Activated CD8-positive, alpha-beta T cell treated with anti-CD3 and anti-CD28 coated beads, Interleukin-2, amount 10 ng/mL, durations not matched to agents 7 days and 5 days (primary cell): ENCODE results near the gene ABHD6. TPM values are rescaled to one million over a fixed set of nuclear protein-coding genes. Genes with fewer than 3 reads are reported as not detected.
"Not testable (repeated sequence)": the region's sequence is repeated elsewhere in the genome, so short reads cannot be mapped to it uniquely, and the experiment has no call there.

Experiments
- ATAC-seq: fragments of 150-1000 bp; cut with Tn5 transposase; one replicate; pipeline ENCODE4 v1.10.0; 2021; ENCODE audit warnings: moderate library complexity
- CTCF ChIA-PET: fragments of 350-600 bp; sonication (Branson Sonifier 250); formaldehyde crosslinking; loops from one replicate; lab custom pipeline; 2021; ENCODE audit warnings: antibody characterized with exemption; lab: Charles Lee
- POLR2A ChIA-PET: fragments of 350-600 bp; sonication (Branson Sonifier 250); formaldehyde crosslinking; loops from one replicate; lab custom pipeline; 2021; ENCODE audit warnings: antibody characterized with exemption; lab: Charles Lee
- DNase-seq: peaks from one replicate; pipeline ENCODE4 v3.0.0-alpha.2; 2020
- H3K27ac Mint-ChIP-seq: one replicate; pipeline ENCODE4 v1.8.0; 2021; ENCODE audit warnings: mild to moderate bottlenecking, mixed read lengths
- H3K27me3 Mint-ChIP-seq: one replicate; pipeline ENCODE4 v1.8.0; 2021; ENCODE audit warnings: low read depth, mixed read lengths
- H3K36me3 Mint-ChIP-seq: one replicate; pipeline ENCODE4 v1.8.0; 2021; ENCODE audit warnings: low read depth, mixed read lengths
- H3K4me1 Mint-ChIP-seq: one replicate; pipeline ENCODE4 v1.8.0; 2021; ENCODE audit warnings: low read depth, mixed read lengths
- H3K4me3 Mint-ChIP-seq: one replicate; pipeline ENCODE4 v1.8.0; 2021; ENCODE audit warnings: mild to moderate bottlenecking, mixed read lengths
- H3K9me3 Mint-ChIP-seq: one replicate; pipeline ENCODE4 v1.8.0; 2022; ENCODE audit warnings: mixed read lengths; ENCODE audit not compliant: insufficient read depth
- total RNA-seq, 2 experiments: library from RNA; stranded (reverse); gene quantifications; one replicate each; pipeline ENCODE4 v1.2.3, GENCODE V29; 2021

ABHD6 gene
- total RNA-seq, 2 experiments from 2014 or later = 4.0 to 4.4 TPM

- Mint-ChIP-seq H3K27me3 (no peaks in the 10 kb centered on the region), H3K4me3 (no peak overlapping the region), H3K36me3 (peaks cover 27% of the 10 kb centered on the region), H3K4me1 (peaks cover 46% of the 10 kb centered on the region), H3K9me3 (no peaks in the 10 kb centered on the region), H3K27ac (no peak overlapping the region)
- ATAC-seq = no peak
- POLR2A ChIA-PET = interaction anchor here (0.7 to 5.7 kb wide), 6 partner anchors 8 to 155 kb away, joined by 3 to 42 read pairs (median 3); no protein-coding TSS in a partner anchor
- CTCF ChIA-PET = interaction anchor here (0.9 to 6.5 kb wide), 7 partner anchors 8 to 97 kb away, joined by 3 to 55 read pairs (median 4); partner anchors contain the start of genes HTD2 and RPP14
- DNase-seq = no peak
These were observed 98.7 kb downstream of the ABHD6 start for GRCh38 chr3:58336135-58336882.

GRCh38 chr3:58337190-58337589, 99.6 kb downstream of the ABHD6 start:
- Mint-ChIP-seq H3K27me3 (no peaks in the 10 kb centered on the region), H3K27ac (no peak overlapping the region), H3K36me3 (peaks cover 30% of the 10 kb centered on the region), H3K4me3 (no peak overlapping the region), H3K9me3 (no peaks in the 10 kb centered on the region), H3K4me1 (peaks cover 42% of the 10 kb centered on the region)
- DNase-seq = no peak
- ChIA-PET POLR2A (interaction anchor here (0.7 to 5.7 kb wide), 2 partner anchors 13 to 30 kb away, joined by 3 to 42 read pairs; no protein-coding TSS in a partner anchor), CTCF (interaction anchor here (1.0 to 6.5 kb wide), 4 partner anchors 9 to 78 kb away, joined by 4 to 55 read pairs (median 28); partner anchors contain the start of genes HTD2 and RPP14)
- ATAC-seq = no peak

- ChIA-PET CTCF (interaction anchor here (1.0 to 3.1 kb wide), 2 partner anchors 12 to 246 kb away, joined by 3 to 13 read pairs; no protein-coding TSS in a partner anchor), POLR2A (interaction anchor here (0.6 kb wide), 1 partner anchor 273 kb away, joined by 3 read pairs; no protein-coding TSS in a partner anchor)
- DNase-seq, H3K27ac Mint-ChIP-seq, H3K27me3 Mint-ChIP-seq, H3K9me3 Mint-ChIP-seq, ATAC-seq, H3K4me3 Mint-ChIP-seq: not testable (repeated sequence)
- peaks cover 34% of the 10 kb centered on the region for H3K4me1 Mint-ChIP-seq
- peaks cover 38% of the 10 kb centered on the region for H3K36me3 Mint-ChIP-seq
These were observed 101.6 kb downstream of the ABHD6 start for GRCh38 chr3:58339146-58339545.

- Mint-ChIP-seq H3K27me3 (no peaks in the 10 kb centered on the region), H3K36me3 (peaks cover 34% of the 10 kb centered on the region), H3K4me3 (no peak overlapping the region), H3K9me3 (no peaks in the 10 kb centered on the region), H3K4me1 (peaks cover 21% of the 10 kb centered on the region), H3K27ac (peak overlapping the region; percentile 12)
- DNase-seq (no peak), ATAC-seq (no peak)
- ChIA-PET CTCF (interaction anchor here (1.1 to 3.1 kb wide), 3 partner anchors 10 to 34 kb away, joined by 3 to 13 read pairs (median 5); no protein-coding TSS in a partner anchor), POLR2A (interaction anchor here (0.6 to 1.2 kb wide), 2 partner anchors 9 to 35 kb away, joined by 3 to 5 read pairs; partner anchors contain the start of genes HTD2 and RPP14)
These were observed 103.1 kb downstream of the ABHD6 start for GRCh38 chr3:58340594-58341244.

- Mint-ChIP-seq H3K36me3 (peaks cover 34% of the 10 kb centered on the region), H3K4me1 (peaks cover 22% of the 10 kb centered on the region), H3K27ac (peak overlapping the region; percentile 39), H3K27me3 (no peaks in the 10 kb centered on the region), H3K4me3 (no peak overlapping the region), H3K9me3 (no peaks in the 10 kb centered on the region)
- no peak for ATAC-seq
- ChIA-PET POLR2A (interaction anchor here (1.2 kb wide), 1 partner anchor 8 kb away, joined by 5 read pairs; no protein-coding TSS in a partner anchor), CTCF (interaction anchor here (1.1 to 3.1 kb wide), 3 partner anchors 10 to 34 kb away, joined by 3 to 13 read pairs (median 5); no protein-coding TSS in a partner anchor)
- DNase-seq = no peak
These were observed 103.8 kb downstream of the ABHD6 start for GRCh38 chr3:58341376-58341775.

GRCh38 chr3:58342676-58343075, 105.1 kb downstream of the ABHD6 start:
- no peaks in the 10 kb centered on the region for H3K9me3 Mint-ChIP-seq
- POLR2A ChIA-PET = no interaction called here
- H3K36me3 Mint-ChIP-seq = peaks cover 40% of the 10 kb centered on the region
- H3K4me1 Mint-ChIP-seq = peaks cover 28% of the 10 kb centered on the region
- no peak overlapping the region for H3K27ac Mint-ChIP-seq
- H3K27me3 Mint-ChIP-seq = no peaks in the 10 kb centered on the region
- CTCF ChIA-PET = no interaction called here
- ATAC-seq (no peak), DNase-seq (no peak)
- H3K4me3 Mint-ChIP-seq = no peak overlapping the region

Other genes starting within 250 kb of the ABHD6 start
- gene FLNB, start 229.4 kb upstream of the ABHD6 start, total RNA-seq = 10 to 100 TPM; 14.1 to 15.9 TPM
- gene DNASE1L3, start 26.8 kb upstream of the ABHD6 start, total RNA-seq = not detected
- 10 to 100 TPM; 12.8 to 15.1 TPM for gene RPP14, start 68.5 kb downstream of the ABHD6 start, total RNA-seq
- gene HTD2, start 68.7 kb downstream of the ABHD6 start, total RNA-seq = 1 to 10 TPM; 7.6 to 8.1 TPM
- 10 to 100 TPM; 31.5 to 33.4 TPM for gene PXK, start 95.1 kb downstream of the ABHD6 start, total RNA-seq
- 10 to 100 TPM; 48.9 to 50.3 TPM for gene PDHB, start 196.0 kb downstream of the ABHD6 start, total RNA-seq